Omental fat pad (tissue), 4 donors: ENCODE measurements around the gene SPINT1. TPM values are rescaled to one million over a fixed set of nuclear protein-coding genes. Genes with fewer than 3 reads are reported as not detected.

Experiments
- ATAC-seq: fragments of 150-250 bp; one replicate; pipeline ENCODE4 v1.9.1; 2016; ENCODE audit warnings: mild to moderate bottlenecking, moderate library complexity; ENCODE audit not compliant: low FRiP score
- DNase-seq: peaks from one replicate; pipeline ENCODE4 v3.0.0-alpha.2; 2019; ENCODE audit warnings: low spot score
- total RNA-seq, 4 donors: library from RNA; depleted of rRNA; stranded (reverse); fragments of >200 nt; gene quantifications; one replicate each; pipeline ENCODE4 v1.1.0, GENCODE V29; 2016
- TF ChIP-seq, protein P1 (sequence below), 3 donors: fragments of 450-650 bp; IDR thresholded peaks; one replicate each; pipeline ENCODE4 v1.5.1; 2016 to 2017; ENCODE audit warnings: antibody characterized with exemption in 3 of 3, mild to moderate bottlenecking in 3 of 3, moderate library complexity in 2 of 3

The SPINT1 gene
- total RNA-seq, 4 donors from 2014 or later: 0.95 to 16.2 (median 11.7) TPM

DNA sequence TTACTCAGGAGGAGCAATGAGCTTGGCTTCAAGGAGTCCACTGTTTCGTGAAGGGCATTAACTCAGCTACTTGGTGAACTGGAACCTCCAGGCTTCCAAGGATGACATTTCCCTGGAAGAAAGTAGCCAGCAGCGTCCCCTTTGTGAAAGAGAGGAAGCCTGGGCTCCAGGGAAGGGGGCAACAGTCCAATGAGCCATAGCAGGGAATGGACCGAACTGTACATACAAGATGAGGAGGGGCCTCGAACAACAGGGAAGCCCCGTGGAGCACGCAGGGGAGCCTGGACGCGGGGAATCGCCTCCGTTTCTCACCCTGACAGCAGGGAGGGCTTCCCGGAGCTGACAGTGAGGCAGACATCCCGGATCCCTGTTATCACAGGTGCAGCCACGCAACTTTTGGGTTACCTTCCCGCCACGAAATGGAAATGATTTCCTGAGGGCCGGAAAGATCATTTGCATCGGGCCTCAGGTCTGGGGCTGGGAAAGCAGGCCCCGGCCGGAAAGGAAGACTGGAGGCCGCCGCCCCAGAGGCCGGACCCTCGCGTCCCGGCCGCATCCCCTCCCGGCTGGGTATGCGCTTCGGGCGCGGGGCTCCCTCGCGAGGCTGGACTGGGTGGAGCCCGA, 475 bp upstream of the SPINT1 start:
- DNase-seq (no peak), ATAC-seq (no peak)
- TF ChIP-seq, protein P1, sequence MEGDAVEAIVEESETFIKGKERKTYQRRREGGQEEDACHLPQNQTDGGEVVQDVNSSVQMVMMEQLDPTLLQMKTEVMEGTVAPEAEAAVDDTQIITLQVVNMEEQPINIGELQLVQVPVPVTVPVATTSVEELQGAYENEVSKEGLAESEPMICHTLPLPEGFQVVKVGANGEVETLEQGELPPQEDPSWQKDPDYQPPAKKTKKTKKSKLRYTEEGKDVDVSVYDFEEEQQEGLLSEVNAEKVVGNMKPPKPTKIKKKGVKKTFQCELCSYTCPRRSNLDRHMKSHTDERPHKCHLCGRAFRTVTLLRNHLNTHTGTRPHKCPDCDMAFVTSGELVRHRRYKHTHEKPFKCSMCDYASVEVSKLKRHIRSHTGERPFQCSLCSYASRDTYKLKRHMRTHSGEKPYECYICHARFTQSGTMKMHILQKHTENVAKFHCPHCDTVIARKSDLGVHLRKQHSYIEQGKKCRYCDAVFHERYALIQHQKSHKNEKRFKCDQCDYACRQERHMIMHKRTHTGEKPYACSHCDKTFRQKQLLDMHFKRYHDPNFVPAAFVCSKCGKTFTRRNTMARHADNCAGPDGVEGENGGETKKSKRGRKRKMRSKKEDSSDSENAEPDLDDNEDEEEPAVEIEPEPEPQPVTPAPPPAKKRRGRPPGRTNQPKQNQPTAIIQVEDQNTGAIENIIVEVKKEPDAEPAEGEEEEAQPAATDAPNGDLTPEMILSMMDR (IDR thresholded peaks at IDR 0.05): no peak

DNA sequence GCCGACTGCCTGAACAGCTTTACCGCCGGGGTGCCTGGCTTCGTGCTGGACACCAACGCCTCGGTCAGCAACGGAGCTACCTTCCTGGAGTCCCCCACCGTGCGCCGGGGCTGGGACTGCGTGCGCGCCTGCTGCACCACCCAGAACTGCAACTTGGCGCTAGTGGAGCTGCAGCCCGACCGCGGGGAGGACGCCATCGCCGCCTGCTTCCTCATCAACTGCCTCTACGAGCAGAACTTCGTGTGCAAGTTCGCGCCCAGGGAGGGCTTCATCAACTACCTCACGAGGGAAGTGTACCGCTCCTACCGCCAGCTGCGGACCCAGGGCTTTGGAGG, 815 bp downstream of the SPINT1 start:
- TF ChIP-seq, protein P1 (IDR thresholded peaks at IDR 0.05): no peak
- DNase-seq (no peak), ATAC-seq (peak; percentile 24)

DNA sequence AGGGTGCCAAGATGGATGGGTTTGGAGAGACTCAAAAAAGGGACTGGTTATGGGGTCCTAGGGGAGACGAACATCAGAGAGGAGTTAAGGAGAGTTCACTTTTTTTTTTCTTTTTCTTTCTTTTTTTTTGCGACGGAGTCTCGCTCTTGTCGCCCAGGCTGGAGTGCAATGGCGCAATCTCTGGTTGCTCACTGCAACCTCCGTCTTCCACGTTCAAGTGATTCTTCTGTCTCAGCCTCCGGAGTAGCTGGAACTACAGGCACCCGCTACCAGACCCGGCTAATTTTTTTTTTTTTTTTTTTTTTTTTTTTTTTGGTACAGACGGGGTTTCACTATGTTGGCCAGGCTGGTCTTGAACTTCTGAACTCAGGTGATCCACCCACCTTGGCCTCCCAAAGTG, 1.2 kb downstream of the SPINT1 start:
- ATAC-seq: no peak
- TF ChIP-seq, protein P1 (IDR thresholded peaks at IDR 0.05): no peak
- DNase-seq: no peak

DNA sequence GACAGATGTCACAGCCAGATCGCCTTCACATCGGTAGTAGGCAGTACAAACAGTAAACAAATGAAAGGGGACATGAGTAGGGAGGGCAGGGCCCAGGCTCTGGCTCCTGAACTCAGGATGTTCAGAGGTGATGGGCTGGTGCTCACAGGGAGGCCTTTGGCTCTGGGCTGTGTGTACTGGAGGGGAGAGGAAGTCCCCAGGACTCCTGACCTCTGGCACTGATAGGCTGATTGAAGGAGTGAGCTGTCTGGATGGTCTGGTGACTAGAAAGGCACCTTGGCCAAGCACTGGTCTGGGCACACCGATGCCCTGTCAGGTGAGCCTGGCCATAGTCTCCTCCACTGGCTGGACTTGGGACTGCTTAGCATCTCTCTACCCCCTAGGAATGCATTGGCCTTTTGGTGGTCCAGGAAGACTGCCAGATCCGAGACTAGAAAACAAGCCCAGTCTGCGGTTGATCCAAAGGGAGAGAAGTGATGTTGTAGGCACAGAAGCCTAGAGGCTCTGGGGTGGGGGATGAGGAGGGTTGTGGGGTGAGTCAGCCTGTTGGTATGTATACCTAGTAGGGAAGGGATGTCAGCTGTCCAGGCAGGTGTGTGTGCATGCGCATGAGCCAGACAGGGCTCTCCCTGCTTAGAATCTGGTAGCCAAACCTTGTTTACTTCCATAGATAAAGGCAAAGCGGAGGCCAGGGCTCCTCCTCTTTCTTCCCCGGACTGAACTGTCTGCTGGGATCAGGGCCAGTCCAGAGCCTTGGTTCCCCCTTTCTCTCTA, 1.9 kb downstream of the SPINT1 start:
- DNase-seq (no peak), ATAC-seq (no peak)

DNA sequence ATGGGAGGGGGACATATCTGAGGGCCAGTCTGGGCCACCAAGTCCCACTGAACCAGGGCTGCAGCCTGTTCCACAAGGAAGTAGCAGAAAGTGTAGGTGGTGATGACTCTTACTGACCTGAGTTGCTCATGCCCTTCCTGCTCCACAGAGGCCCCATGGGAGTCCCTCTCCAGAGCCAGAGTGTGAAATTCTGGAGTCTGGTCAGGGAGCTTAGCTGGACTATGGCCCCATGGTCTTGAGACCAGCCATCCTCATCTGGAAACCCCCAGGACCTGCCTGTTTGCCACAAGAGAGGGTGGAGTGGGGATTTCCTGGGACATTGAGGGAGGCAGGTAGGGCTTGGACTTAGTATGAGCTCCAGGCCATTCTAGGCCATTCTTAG, 3.0 kb downstream of the SPINT1 start:
- TF ChIP-seq, protein P1 (IDR thresholded peaks at IDR 0.05): no peak
- DNase-seq (no peak), ATAC-seq (no peak)

More for the DNA sequence above, 1.9 kb downstream of the SPINT1 start:
- TF ChIP-seq, protein P1 (IDR thresholded peaks at IDR 0.05): no peak

- TF ChIP-seq, protein P1 (IDR thresholded peaks at IDR 0.05): no peak
- no peak for DNase-seq
- ATAC-seq: no peak
These were observed 3.5 kb downstream of the SPINT1 start for GRCh38 chr15:40847223-40847961.
